Measurements from ENCODE around the gene AFF3. TPM values are rescaled to one million over a fixed set of nuclear protein-coding genes. Genes with fewer than 3 reads are reported as not detected.

Gene AFF3
- total and polyA plus RNA-seq, 2 of the 8 experiments (the other 6 are each of a cell fraction or from before 2014, with no cell fraction given) = 0.27 to 3.0 TPM

GRCh38 chr2:99765731-99766318 is 376.6 kb downstream of the AFF3 start (continued):
- no peak for TF ChIP-seq CHD7 (IDR thresholded peaks at IDR 0.05; ENCODE audit: insufficient replicate concordance, low read length)
- no peak for TF ChIP-seq EGR1 (IDR thresholded peaks at IDR 0.05; ENCODE audit: borderline replicate concordance, low read depth, low read length)
- TF ChIP-seq SIRT6 (IDR thresholded peaks at IDR 0.05; ENCODE audit: low read length) = no peak
- TF ChIP-seq EP300 (IDR thresholded peaks at IDR 0.05; ENCODE audit: borderline replicate concordance in 1 of 2, low read depth in 2 of 2, low read length in 2 of 2) = no peak
- TF ChIP-seq HDAC2 (IDR thresholded peaks at IDR 0.05; ENCODE audit: borderline replicate concordance in 1 of 2, low read depth in 2 of 2, low read length in 2 of 2) = no peak
- TF ChIP-seq HDAC6 (IDR thresholded peaks at IDR 0.05; ENCODE audit: low read depth, low read length) = no peak
- TF ChIP-seq GABPA (IDR thresholded peaks at IDR 0.05; ENCODE audit: borderline replicate concordance, insufficient read depth, low read length) = no peak
